ENCODE results near the gene FBP1.

Gene FBP1

DNA sequence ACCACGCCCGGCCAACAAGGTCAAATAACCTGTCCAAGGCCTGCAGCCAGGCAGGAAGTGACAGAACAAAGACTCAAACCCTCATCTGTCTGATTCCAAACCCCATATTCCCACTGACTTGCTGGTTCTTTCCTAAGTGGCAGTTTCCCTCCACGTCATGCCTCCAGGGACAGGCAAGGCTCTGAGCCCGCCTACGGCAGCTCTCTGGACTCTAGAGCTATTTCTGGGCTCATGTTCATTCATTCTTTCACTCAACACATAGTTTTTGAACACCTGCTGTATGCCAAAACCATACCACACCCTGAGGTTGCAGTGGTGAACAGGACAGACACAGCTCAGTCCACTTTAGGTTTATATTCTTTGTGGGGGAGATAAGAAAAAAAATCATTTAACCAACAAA, 5.2 kb upstream of the FBP1 start:
- no peaks in the 10 kb centered on the region for H3K27me3 ChIP-seq (replicated peaks)
- in situ Hi-C loops (cut with HindIII; ENCODE audit: low pct_ligation_motif_present, low sequenced_read_pairs): no loop called here
- no peak overlapping the region for H3K4me3 ChIP-seq (ENCODE audit: low read depth, low read length)
- H3K27ac ChIP-seq: no peak overlapping the region
- no peaks in the 10 kb centered on the region for H3K36me3 ChIP-seq (replicated peaks)
- DNase-seq: no peak
- TF ChIP-seq, protein P1, sequence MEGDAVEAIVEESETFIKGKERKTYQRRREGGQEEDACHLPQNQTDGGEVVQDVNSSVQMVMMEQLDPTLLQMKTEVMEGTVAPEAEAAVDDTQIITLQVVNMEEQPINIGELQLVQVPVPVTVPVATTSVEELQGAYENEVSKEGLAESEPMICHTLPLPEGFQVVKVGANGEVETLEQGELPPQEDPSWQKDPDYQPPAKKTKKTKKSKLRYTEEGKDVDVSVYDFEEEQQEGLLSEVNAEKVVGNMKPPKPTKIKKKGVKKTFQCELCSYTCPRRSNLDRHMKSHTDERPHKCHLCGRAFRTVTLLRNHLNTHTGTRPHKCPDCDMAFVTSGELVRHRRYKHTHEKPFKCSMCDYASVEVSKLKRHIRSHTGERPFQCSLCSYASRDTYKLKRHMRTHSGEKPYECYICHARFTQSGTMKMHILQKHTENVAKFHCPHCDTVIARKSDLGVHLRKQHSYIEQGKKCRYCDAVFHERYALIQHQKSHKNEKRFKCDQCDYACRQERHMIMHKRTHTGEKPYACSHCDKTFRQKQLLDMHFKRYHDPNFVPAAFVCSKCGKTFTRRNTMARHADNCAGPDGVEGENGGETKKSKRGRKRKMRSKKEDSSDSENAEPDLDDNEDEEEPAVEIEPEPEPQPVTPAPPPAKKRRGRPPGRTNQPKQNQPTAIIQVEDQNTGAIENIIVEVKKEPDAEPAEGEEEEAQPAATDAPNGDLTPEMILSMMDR (IDR thresholded peaks at IDR 0.05; ENCODE audit: low read depth, low read length, missing control alignments): no peak

GRCh38 chr9:94643741-94644140, 4.4 kb upstream of the FBP1 start:
- TF ChIP-seq, protein P1 (IDR thresholded peaks at IDR 0.05; ENCODE audit: low read depth, low read length, missing control alignments): no peak
- in situ Hi-C loops (cut with HindIII; ENCODE audit: low pct_ligation_motif_present, low sequenced_read_pairs): no loop called here
- peaks cover 6% of the 10 kb centered on the region for H3K27me3 ChIP-seq (replicated peaks)
- no peak overlapping the region for H3K27ac ChIP-seq
- DNase-seq: no peak
- no peak overlapping the region for H3K4me3 ChIP-seq (ENCODE audit: low read depth, low read length)
- no peaks in the 10 kb centered on the region for H3K36me3 ChIP-seq (replicated peaks)

DNA sequence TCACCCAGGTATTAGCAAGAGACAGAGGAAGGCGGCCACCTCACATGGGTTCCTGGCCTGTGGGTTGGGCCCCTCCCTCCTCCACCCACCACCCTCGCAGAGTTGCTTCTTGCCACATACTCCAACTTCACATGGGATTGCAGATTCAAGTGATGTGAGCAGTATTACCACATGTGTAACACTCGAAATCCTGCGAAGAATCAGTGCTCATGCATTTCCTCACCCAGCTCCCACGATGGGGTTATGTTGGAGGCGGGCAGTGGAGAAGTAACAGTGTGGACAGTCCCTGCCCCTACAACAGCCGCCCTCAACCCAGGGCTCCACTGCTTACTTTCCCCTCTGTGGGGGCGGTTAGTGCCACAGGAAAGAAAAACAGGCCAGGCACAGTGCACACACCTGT, 3.9 kb upstream of the FBP1 start:
- Histone ChIP-seq H3K27me3 (replicated peaks) (peaks cover 8% of the 10 kb centered on the region), H3K27ac (no peak overlapping the region), H3K36me3 (replicated peaks) (no peaks in the 10 kb centered on the region), H3K4me3 (ENCODE audit: low read depth, low read length) (no peak overlapping the region)
- TF ChIP-seq, protein P1 (IDR thresholded peaks at IDR 0.05; ENCODE audit: low read depth, low read length, missing control alignments): no peak
- no peak for DNase-seq
- in situ Hi-C loops (cut with HindIII; ENCODE audit: low pct_ligation_motif_present, low sequenced_read_pairs): no loop called here

GRCh38 chr9:94642501-94642900, 3.2 kb upstream of the FBP1 start:
- no peak overlapping the region for H3K27ac ChIP-seq
- in situ Hi-C loops (cut with HindIII; ENCODE audit: low pct_ligation_motif_present, low sequenced_read_pairs): no loop called here
- TF ChIP-seq, protein P1 (IDR thresholded peaks at IDR 0.05; ENCODE audit: low read depth, low read length, missing control alignments): no peak
- DNase-seq: no peak
- no peaks in the 10 kb centered on the region for H3K36me3 ChIP-seq (replicated peaks)
- H3K4me3 ChIP-seq (ENCODE audit: low read depth, low read length): no peak overlapping the region
- H3K27me3 ChIP-seq (replicated peaks): peaks cover 8% of the 10 kb centered on the region

- DNase-seq: no peak
- in situ Hi-C loops (cut with HindIII; ENCODE audit: low pct_ligation_motif_present, low sequenced_read_pairs): no loop called here
- peaks cover 8% of the 10 kb centered on the region for H3K27me3 ChIP-seq (replicated peaks)
- H3K4me3 ChIP-seq (ENCODE audit: low read depth, low read length): no peak overlapping the region
- no peaks in the 10 kb centered on the region for H3K36me3 ChIP-seq (replicated peaks)
- H3K27ac ChIP-seq: no peak overlapping the region
- TF ChIP-seq, protein P1 (IDR thresholded peaks at IDR 0.05; ENCODE audit: low read depth, low read length, missing control alignments): no peak
These were observed 670 bp upstream of the FBP1 start for GRCh38 chr9:94639999-94640376.

GRCh38 chr9:94638335-94639060, 820 bp downstream of the FBP1 start:
- no peaks in the 10 kb centered on the region for H3K36me3 ChIP-seq (replicated peaks)
- no peak for DNase-seq
- H3K4me3 ChIP-seq (ENCODE audit: low read depth, low read length): no peak overlapping the region
- in situ Hi-C loops (cut with HindIII; ENCODE audit: low pct_ligation_motif_present, low sequenced_read_pairs): no loop called here
- no peak overlapping the region for H3K27ac ChIP-seq
- TF ChIP-seq, protein P1 (IDR thresholded peaks at IDR 0.05; ENCODE audit: low read depth, low read length, missing control alignments): no peak
- peaks cover 8% of the 10 kb centered on the region for H3K27me3 ChIP-seq (replicated peaks)

Data from brain microvascular endothelial cell (primary cell).